NCI-H2171 (cell line): ENCODE data around the gene ZNF628.
"Not testable (repeated sequence)": the region's sequence is repeated elsewhere in the genome, so short reads cannot be mapped to it uniquely, and the experiment has no call there.

Source experiments
- DNase-seq: peaks from one replicate; lab custom pipeline; 2025; lab: John Stamatoyannopoulos, UW

The ZNF628 gene

GRCh38 chr19:55484593-55485438, 8.4 kb downstream of the ZNF628 start, which contains the start of gene NAT14:
TSS of gene NAT14 (plus strand) at chr19:55485188. CDS start at chr19:55485709, 521 bp downstream.
- peak; percentile 82 for DNase-seq

- DNase-seq: peak; percentile 84
Observed at GRCh38 chr19:55485439-55486011, 9.1 kb downstream of the ZNF628 start.

- DNase-seq: no peak
Observed at GRCh38 chr19:55486043-55486970, 9.9 kb downstream of the ZNF628 start.

GRCh38 chr19:55486971-55487923, 10.8 kb downstream of the ZNF628 start:
- DNase-seq: no peak

- DNase-seq: no peak
Observed at GRCh38 chr19:55487924-55488687, 11.7 kb downstream of the ZNF628 start, which contains the start of gene SSC5D. TSS of gene SSC5D (plus strand) at chr19:55488436. CDS start at chr19:55488590, 154 bp downstream.

- DNase-seq: no peak
Observed at GRCh38 chr19:55488986-55489710, 12.7 kb downstream of the ZNF628 start.

GRCh38 chr19:55489711-55490477, 13.5 kb downstream of the ZNF628 start:
- DNase-seq: no peak

GRCh38 chr19:55490478-55491432, 14.3 kb downstream of the ZNF628 start:
- no peak for DNase-seq

- DNase-seq: no peak
Observed at GRCh38 chr19:55491546-55492360, 15.3 kb downstream of the ZNF628 start.

- DNase-seq: no peak
Observed at GRCh38 chr19:55492362-55492944, 16.0 kb downstream of the ZNF628 start.

- no peak for DNase-seq
Observed at GRCh38 chr19:55493052-55493644, 16.7 kb downstream of the ZNF628 start.

- DNase-seq: no peak
Observed at GRCh38 chr19:55493645-55494171, 17.3 kb downstream of the ZNF628 start.

- DNase-seq: no peak
Observed at GRCh38 chr19:55494172-55494761, 17.9 kb downstream of the ZNF628 start.

GRCh38 chr19:55495646-55496349, 19.4 kb downstream of the ZNF628 start:
- DNase-seq: no peak

- DNase-seq: not testable (repeated sequence)
Observed at GRCh38 chr19:55496820-55497219, 20.4 kb downstream of the ZNF628 start.
